ENCODE results near the gene LEPR.
"Not testable (repeated sequence)": the region's sequence is repeated elsewhere in the genome, so short reads cannot be mapped to it uniquely, and the experiment has no call there.

The LEPR gene, protein sequence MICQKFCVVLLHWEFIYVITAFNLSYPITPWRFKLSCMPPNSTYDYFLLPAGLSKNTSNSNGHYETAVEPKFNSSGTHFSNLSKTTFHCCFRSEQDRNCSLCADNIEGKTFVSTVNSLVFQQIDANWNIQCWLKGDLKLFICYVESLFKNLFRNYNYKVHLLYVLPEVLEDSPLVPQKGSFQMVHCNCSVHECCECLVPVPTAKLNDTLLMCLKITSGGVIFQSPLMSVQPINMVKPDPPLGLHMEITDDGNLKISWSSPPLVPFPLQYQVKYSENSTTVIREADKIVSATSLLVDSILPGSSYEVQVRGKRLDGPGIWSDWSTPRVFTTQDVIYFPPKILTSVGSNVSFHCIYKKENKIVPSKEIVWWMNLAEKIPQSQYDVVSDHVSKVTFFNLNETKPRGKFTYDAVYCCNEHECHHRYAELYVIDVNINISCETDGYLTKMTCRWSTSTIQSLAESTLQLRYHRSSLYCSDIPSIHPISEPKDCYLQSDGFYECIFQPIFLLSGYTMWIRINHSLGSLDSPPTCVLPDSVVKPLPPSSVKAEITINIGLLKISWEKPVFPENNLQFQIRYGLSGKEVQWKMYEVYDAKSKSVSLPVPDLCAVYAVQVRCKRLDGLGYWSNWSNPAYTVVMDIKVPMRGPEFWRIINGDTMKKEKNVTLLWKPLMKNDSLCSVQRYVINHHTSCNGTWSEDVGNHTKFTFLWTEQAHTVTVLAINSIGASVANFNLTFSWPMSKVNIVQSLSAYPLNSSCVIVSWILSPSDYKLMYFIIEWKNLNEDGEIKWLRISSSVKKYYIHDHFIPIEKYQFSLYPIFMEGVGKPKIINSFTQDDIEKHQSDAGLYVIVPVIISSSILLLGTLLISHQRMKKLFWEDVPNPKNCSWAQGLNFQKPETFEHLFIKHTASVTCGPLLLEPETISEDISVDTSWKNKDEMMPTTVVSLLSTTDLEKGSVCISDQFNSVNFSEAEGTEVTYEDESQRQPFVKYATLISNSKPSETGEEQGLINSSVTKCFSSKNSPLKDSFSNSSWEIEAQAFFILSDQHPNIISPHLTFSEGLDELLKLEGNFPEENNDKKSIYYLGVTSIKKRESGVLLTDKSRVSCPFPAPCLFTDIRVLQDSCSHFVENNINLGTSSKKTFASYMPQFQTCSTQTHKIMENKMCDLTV

DNA sequence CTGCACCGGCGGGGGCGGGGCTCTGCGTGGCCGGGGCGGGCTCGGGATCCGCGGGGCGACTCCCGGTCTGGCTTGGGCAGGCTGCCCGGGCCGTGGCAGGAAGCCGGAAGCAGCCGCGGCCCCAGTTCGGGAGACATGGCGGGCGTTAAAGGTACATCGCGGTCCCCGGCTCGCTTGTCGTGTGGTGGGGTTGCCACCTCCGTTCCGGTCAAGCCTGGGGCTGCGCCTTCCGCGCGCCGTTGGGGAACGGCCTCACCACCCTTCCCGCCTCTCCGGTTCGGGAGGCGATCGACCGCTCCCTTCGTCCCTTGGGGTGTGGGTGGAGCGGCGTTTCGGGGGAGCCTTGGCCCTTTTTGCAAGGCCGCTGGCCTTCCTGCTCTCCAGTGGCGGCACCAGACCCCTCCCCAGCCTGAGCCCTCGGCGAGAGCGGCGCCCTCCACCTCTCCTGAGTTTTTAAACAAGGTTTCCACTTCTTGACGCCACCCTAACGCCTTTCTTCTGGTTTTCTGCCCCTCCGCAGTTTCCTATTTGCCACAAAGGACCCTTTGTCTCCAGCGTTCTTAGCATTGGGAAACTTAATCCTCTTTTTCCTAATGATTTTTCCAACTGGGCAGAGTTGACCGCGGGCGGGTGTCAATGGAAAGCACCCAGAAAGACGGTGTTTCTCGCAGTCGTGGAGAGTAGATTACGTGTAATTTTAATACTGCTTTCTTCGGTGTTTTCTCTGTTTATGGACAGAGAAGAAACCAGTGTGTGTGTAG is at the start of gene LEPR, which contains the start of gene LEPROT:
LEPR (plus strand) TSS at position 79 of the 761 bp plus-strand sequence. CDS start 144,898 bp downstream, outside the sequence.
LEPROT (plus strand) TSS at position 79 of the 761 bp plus-strand sequence; CDS start at position 136, 57 bp downstream.
- DNase-seq, result no peak

DNA sequence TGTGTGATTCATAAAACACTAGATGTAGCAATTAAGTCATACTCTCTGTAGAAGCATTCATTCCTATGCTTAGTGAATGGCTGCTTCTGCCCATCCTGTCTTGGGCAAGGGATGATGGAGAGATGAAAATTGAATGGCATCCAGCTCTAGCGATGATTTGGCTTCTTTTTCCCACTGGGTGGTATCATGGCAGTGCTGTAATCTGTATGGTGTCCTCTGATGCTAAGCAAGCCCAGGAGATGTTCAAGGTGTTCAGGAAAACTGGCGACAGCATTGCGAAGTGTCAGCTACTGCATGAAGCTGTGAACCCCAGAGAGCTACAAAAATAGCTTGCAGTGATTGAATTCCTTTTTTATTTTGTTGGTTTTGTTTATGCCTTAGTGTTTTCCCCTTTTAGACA is 48.9 kb upstream of the LEPR start:
- no peak for DNase-seq

DNA sequence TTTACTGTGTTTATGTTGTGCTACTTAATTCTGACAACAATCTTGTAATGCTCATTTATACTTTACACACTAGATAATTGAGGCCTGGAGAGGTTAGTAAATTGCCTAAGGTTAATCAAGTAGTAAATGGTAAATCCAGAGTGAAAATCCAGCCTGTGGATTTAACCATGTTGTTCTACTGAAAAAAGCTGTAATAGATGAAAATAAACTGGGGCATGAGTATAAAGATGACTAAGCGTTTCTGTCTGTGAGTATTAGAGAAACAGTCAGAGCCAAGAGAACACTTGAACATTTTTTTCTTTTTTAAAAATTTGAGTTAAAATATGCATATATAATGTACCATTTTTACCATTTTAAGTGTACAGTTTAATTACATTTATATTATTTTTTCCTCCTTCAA is 47.9 kb upstream of the LEPR start:
- no peak for DNase-seq

GRCh38 chr1:65377496-65378246 is 42.8 kb upstream of the LEPR start:
- DNase-seq, result no peak

GRCh38 chr1:65378247-65378946 is 42.1 kb upstream of the LEPR start:
- no peak for DNase-seq

GRCh38 chr1:65384426-65384825 is 36.0 kb upstream of the LEPR start:
- not testable (repeated sequence) for DNase-seq

DNA sequence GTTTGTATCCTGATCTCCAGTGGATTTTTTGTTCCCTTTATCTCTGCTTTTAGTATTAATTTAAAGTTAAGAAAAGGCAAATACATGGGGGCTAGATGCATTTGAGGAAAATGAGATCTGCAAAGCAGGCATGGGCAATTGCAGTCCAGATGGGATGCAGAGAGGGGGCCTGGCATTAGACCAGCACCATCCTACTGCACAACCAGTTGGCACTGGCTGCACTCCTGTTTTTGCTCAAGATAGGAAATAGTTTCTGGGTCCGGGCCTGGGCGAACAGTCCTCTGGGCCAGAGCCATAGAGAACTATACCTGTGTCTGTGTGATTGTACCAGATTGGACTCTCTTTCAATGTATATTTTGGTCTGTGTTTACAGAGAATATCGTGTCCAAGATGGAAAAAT is 34.0 kb upstream of the LEPR start:
- no peak for DNase-seq

DNA sequence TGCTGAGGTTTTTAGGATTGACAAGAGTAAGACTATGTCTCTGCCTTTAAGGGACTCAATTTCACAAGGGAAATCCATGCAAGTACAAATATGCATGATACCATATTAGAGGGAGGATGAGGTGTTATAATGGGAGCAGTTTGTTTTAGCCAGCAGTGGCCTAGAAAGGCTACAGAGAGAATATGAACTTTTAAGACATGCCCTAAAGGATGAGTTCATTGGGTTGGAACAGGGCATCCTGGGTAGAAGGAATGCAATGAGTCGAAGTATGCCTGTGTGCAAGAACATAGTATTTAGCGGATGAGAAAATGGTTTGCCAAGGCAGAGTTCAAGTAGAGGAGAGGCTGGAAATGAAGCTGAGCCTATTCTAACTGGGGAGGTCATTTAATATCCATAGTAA is 32.6 kb upstream of the LEPR start:
- no peak for DNase-seq

DNA sequence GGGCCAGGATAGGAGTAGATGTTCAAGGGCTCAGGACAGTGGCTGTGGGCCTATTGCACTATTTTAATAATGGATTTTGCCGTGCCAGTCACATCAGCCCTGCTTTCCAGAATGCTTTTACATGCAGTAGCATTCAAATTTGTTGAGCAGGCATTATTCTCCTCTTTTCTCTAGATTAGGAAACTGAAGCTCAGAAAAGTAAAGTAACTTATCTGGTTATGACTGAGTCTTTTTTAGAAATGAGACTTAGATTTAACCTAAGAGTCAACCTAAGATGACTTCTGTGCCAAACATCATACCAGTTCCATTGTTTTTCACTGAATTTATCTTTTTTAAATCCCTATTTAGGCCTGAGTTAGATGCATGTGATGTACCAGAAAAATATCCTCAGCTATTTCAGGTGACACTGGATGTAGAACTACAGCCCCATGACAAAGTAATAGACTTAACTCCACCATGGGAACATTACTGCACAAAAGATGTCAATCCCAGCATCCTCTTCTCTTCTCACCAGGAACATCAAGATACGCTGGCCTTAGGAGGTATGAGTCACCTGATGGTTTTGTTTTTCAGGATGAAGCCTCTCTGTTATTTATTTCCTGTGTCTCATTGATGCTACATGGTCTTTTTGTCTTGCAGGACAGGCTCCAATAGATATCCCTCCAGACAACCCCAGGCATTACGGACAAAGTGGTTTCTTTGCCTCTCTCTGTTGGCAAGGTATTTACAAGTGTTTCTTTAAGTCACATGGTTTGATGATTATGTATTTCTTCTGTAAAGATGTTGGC is 31.4 kb upstream of the LEPR start:
- DNase-seq, result no peak

DNA sequence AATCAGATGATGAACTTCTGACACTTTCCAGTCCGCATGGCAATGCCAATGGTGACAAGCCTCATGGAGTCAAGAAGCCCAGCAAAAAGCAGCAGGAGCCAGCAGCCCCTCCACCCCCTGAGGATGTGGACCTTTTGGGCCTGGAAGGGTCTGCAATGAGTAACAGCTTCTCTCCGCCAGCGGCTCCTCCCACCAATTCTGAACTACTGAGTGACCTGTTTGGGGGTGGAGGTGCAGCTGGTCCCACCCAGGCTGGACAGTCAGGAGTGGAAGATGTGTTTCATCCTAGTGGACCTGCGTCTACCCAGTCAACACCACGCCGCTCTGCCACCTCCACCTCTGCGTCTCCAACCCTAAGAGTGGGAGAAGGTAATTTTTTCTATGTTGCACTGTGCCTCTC is 28.0 kb upstream of the LEPR start:
- DNase-seq, result no peak

DNA sequence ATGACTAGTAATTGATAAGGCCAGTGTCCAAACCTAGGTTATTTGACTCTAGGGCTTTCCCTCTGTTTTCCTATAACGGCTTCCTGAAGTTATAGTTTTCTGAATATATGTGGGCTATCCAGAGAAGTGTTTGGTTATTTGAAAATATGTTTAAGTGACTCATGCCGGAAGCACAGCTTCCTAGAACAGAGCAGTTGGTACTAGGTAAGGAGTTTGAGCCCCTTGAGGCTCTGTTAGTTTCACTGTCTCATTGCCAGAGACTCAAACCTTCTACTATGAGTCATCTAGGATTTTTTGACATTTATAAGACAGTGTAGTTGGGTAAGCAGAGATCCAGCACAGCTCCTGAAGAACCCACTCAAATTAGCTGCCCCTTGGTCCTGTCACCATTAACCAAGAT is 27.1 kb upstream of the LEPR start:
- no peak for DNase-seq

DNA sequence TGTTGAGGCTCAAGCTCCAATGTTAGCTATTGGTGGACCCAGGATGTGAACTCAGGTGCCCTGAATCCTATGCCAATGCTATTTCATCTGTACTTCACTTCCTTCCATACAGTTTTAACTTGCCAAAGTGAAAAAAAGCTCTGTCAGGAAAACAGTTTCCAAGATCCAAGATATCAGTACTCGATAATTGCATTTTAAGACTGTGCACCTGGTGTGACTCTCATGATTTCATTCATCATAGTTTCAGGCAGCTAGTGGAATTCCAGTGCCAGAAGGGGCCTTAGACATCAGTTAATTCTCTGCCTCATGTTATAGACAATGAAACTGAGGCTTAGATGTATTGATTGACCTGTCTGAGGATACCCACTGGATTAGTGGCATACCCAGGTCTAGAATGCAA is 26.5 kb upstream of the LEPR start:
- DNase-seq, result no peak

GRCh38 chr1:65395887-65396612 is 24.4 kb upstream of the LEPR start:
- DNase-seq, result no peak

GRCh38 chr1:65398083-65398482 is 22.4 kb upstream of the LEPR start:
- DNase-seq, result no peak

DNA sequence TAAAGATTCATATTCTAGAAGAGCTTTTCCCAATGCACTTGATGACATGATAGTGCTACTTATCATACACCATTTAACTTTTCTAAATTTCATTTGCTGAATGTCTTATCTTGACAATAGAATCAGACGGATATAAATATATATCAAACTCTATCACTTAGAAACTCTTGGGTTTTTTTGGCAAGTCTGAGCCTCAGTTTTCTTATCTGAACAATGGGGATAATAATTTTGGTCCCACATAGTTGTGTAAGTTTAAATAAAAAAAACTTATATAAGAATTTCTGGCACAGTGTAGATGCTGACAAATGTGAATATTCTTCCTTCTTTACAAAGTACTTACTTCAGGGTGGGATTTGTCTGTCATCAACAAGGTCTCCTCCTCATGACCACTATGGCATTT is 21.5 kb upstream of the LEPR start:
- DNase-seq, result no peak

DNA sequence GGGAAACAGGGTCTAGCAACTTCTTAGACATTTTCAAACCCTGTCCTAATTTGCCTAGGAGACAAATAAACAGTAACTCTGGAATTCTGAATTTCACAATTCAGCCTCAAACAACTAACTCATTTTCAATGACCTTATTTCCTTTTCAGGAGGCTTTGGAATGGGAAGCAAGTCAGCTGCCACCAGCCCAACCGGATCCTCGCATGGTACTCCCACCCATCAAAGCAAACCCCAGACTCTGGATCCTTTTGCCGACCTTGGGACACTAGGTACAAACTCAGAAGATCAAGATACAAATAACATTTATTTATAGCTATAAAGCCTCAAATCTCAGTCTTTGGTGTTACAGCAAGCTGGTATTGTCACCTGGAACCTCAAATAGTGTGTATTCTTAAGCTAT is 18.9 kb upstream of the LEPR start:
- DNase-seq, result no peak

DNA sequence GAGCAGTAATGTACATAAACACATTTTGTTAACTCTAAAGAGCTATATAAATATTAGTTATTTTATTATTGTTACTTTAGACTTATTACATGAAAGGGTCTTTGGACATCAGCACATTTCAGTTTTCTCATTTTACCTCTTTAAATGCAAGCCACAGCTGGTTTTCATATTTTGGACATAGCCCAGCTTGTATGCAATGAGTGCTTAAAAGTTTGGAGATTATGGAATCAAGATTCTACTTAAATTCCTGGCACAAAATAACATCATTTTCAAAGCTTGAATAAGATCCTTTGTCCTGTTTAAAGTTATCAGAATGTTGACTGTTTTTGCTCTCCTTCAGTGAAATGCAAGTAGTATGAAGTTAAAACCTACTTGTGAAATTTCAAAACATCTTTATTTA is 15.5 kb upstream of the LEPR start:
- DNase-seq, result no peak

DNA sequence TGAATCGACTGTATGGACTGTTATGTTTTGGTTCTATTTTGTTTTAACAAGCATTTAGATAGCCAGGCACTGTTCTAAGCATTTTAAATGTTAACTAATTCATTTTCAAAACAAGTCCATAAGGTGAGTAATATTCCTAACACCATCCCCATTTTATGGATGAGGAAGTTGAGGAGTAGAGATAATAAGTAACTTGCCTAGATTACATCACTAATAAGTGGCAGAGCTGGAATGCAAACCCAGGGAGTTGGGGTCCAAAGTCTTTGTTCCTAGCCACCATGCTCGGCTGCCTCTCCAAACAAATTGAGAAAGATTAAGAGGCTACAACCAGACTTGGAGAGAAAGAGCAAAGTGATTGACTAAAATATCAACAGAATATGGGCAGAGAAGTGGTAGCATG is 12.6 kb upstream of the LEPR start:
- no peak for DNase-seq

DNA sequence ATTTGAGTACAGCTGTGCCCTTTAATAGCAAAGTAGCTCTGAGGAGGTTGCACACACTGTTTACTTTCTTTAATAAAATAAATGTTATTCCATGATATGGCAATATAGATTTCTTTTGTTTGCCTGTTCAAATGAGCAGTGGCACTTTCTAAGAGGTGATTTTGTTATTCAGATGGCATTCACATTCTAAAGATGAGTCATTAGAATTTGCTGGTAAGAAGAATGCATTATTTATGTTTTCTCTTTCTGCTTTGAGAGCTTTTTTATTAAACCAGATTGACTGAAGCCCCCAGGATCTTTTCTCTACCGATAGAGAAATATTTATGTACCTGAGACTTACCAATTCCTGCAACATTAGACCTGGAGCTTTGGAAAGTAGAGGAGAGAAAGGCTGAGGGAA is 11.2 kb upstream of the LEPR start:
- DNase-seq, result no peak

All from activated CD8-positive, alpha-beta memory T cell treated with anti-CD3 and anti-CD28 coated beads, Interleukin-2, amount 50 U/mL, for 4 hours (primary cell).